Measurements from ENCODE around the gene MYO10. TPM values are rescaled to one million over a fixed set of nuclear protein-coding genes. Genes with fewer than 3 reads are reported as not detected.
A peak's percentile ranks its signal among the peaks of the same experiment; 100 is the strongest.
"Not testable (repeated sequence)": the region's sequence is repeated elsewhere in the genome, so short reads cannot be mapped to it uniquely, and the experiment has no call there.

MYO10 gene
- total RNA-seq, 8 experiments from 2014 or later = 0.41 to 57.0 (median 21.4) TPM

DNA sequence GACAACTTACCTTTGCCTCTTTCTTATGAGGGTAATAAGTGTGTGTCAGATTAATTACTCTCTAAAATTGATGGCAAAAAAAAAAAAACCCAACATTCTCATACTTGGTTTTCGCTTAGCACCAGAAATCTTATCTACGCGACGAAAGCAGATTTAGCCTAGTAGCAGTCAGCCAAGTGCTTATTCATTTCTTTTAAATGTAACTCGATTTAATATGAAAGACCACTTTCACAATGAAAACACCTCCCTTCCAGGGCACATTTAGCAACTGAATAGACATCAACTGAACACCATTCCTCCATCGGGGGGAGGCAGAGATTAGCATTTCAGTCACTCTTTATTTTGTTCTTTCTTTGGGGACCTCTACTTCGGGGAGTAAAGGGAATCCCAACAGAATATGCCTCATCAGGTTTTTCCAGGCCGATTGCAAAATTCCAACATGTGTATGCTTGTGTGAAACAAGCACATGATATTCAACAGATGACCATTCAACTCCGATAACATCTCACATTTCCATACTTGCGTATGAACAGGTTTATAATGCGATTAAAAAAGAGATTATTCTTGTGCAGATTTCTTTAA, 195.2 kb downstream of the MYO10 start:
- peak overlapping the region; percentile 27 to 49 (median 35) for H3K4me3 ChIP-seq

DNA sequence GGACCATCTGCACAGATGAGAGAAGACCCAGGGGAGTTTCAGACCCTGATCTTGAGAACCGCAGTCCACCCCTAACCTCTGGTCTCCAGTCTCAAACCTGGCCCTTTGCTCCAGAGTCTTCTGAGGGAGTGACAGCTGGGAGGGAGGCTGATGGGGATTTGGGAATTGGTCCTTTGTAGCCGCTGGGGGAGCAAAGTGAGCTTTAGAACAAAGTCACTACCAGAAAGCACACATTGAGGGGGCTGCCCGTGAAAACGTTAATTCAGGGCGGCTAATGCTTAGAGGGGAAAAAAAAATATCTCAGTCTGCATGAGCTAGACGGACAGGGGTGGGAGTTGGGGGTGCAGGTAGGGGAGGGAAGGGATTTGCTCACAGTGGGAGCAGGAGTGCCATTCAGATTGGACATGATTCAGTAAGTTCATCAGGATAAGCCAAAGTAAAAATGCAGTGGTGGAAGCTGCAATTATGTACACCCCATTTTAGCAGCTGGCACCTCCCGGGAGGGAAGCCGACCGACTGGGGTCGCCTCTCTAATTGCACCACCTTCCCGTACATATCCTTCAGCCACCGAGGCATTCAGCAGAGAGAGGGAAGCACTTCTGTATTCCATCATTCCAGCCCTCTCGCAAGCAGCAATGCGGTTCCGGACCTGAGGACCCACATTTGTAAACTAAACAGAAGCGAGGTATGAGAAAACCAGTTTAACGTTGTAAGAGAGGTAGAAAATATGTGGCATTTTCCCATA, 195.8 kb downstream of the MYO10 start:
- Histone ChIP-seq H3K4me1 (replicated peaks in 1 of 2) (peaks cover 22 to 46% of the 10 kb centered on the region in 2 donors), H3K27ac (peak overlapping the region; percentile 41 to 67), H3K4me3 (peak overlapping the region; percentile 27 to 49 (median 35))
- ATAC-seq (replicated peaks in 6 of 8) = peak in 2 of 8 experiments; percentile 13 to 18
- WGBS, 10 experiments = 0 to 92% (median 0%) methylated on average over 1 to 9 of the region's 17 CpGs; no CpG with 5 or more reads in 2 of the 10 experiments
- in situ Hi-C loops (cut with MboI; ENCODE audit: low pct_unique_long_range_greater_than_20kb in 2 of 9, low sequenced_read_pairs in 9 of 9, unreplicated experiment in 9 of 9) = no loop called here

More for the DNA sequence above, 195.2 kb downstream of the MYO10 start:
- Histone ChIP-seq H3K27ac (peak overlapping the region; percentile 41 to 67), H3K4me1 (replicated peaks in 1 of 2) (peaks cover 17 to 43% of the 10 kb centered on the region in 2 donors)
- ATAC-seq (replicated peaks in 6 of 8) = peak in 3 of 8 experiments; percentile 8 to 26 (median 23)
- WGBS, 10 experiments = 0 to 97% (median 3%) methylated on average over 3 to 11 of the region's 11 CpGs
- in situ Hi-C loops (cut with MboI; ENCODE audit: low pct_unique_long_range_greater_than_20kb in 2 of 9, low sequenced_read_pairs in 9 of 9, unreplicated experiment in 9 of 9) = no loop called here

DNA sequence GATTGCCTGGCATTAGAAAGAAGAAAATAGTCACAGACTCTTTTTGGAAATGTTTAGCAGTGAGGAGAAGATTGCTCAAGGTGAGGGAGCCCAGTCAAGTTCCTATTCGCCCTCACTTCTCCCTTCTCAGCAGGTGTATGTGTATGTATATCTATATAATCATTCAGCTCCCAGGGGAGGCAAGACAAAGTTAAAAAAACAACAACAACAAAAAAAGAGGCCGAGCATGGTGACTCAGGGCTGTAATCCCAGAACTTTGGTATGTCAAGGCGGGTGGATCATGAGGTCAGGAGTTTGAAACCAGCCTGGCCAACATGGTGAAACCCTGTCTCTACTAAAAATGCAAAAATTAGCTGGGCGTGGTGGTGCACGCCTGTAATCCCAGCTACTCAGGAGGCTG, 197.7 kb downstream of the MYO10 start:
- WGBS, 10 experiments = 0 to 100% (median 54%) methylated on average over 1 to 3 of the region's 5 CpGs; no CpG with 5 or more reads in 2 of the 10 experiments

DNA sequence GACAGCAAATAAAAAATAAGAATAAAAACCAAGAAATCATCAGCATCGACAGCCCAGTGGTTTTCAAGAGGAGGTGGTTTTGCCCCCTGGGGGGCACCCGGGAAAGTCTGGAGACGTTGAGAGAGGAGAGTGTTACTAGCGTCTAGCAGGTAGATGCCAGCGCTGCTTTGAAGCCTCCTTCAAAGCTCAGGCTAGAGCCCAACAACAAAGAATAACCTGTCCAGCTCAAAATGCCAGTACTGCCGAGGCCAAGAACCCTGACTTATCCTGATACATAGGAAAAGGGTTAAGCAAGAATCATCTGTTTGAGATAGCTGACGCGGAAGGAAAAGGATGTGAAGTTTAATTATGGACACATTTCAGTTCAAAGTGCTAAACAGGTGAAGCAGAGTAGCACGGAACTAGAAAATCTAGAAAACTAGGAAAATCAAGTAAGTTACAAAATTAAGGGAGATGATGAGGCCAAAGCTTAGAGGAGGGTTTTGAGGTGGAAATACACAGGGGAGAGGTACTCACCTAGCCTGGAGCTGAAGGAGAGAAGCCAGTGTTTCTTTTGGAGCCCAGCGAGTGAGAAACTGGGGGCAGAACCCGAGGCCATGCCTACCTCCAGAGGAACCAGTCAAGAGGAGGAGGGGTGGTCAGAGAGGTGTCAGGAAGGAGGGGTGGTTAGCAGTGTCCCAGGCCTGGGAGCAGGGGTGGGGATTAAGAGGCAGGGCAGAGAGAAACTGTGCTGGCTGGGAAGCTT, 198.3 kb downstream of the MYO10 start:
- Histone ChIP-seq H3K4me1 (replicated peaks in 1 of 2) (peaks cover 45 to 70% of the 10 kb centered on the region in 2 donors), H3K27ac (peak overlapping the region; percentile 91 to 96), H3K4me3 (peak overlapping the region; percentile 21 to 42 (median 25))
- 5 to 68% (median 12%) methylated on average over 4 to 10 of the region's 11 CpGs for WGBS, 10 experiments
- peak in 2 of 8 experiments; percentile 11 to 14 for ATAC-seq (replicated peaks in 6 of 8)
- in situ Hi-C loops (cut with MboI; ENCODE audit: low pct_unique_long_range_greater_than_20kb in 2 of 9, low sequenced_read_pairs in 9 of 9, unreplicated experiment in 9 of 9) = no loop called here

More for the DNA sequence above, 197.7 kb downstream of the MYO10 start:
- in situ Hi-C loops (cut with MboI; ENCODE audit: low pct_unique_long_range_greater_than_20kb in 2 of 9, low sequenced_read_pairs in 9 of 9, unreplicated experiment in 9 of 9); ATAC-seq (replicated peaks in 6 of 8): not testable (repeated sequence)
- H3K27ac ChIP-seq = peak overlapping the region; percentile 91 to 96
- H3K4me1 ChIP-seq (replicated peaks in 1 of 2) = peaks cover 41 to 64% of the 10 kb centered on the region in 2 donors
- H3K4me3 ChIP-seq = peak overlapping the region; percentile 21 to 42 (median 25)

DNA sequence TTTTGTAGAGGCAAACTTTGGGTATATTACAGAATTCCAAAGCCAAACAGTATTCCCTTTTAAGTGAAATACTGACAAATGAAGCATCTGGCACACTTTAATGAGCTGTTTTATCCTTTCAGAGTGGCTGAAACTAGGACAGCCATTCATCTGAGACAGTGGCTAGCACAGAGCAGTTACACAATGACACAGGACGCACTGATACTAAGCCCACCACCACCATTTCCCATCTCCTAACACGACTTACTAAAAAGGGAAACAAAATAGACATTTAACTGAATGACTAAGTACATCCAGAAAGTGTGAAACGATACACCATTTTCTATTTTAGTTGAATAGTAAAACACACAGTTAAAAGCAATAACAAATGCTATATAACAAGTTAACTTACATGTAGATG, 198.9 kb downstream of the MYO10 start:
- ATAC-seq (replicated peaks in 6 of 8) = no peak
- peak overlapping the region; percentile 21 to 42 (median 25) for H3K4me3 ChIP-seq
- H3K4me1 ChIP-seq (replicated peaks in 1 of 2) = peaks cover 45 to 72% of the 10 kb centered on the region in 2 donors
- in situ Hi-C loops (cut with MboI; ENCODE audit: low pct_unique_long_range_greater_than_20kb in 2 of 9, low sequenced_read_pairs in 9 of 9, unreplicated experiment in 9 of 9) = no loop called here
- 0 to 80% (median 11%) methylated on average over 1 to 3 of the region's 3 CpGs; no CpG with 5 or more reads in 2 of the 10 experiments for WGBS, 10 experiments
- peak overlapping the region; percentile 91 to 96 for H3K27ac ChIP-seq

DNA sequence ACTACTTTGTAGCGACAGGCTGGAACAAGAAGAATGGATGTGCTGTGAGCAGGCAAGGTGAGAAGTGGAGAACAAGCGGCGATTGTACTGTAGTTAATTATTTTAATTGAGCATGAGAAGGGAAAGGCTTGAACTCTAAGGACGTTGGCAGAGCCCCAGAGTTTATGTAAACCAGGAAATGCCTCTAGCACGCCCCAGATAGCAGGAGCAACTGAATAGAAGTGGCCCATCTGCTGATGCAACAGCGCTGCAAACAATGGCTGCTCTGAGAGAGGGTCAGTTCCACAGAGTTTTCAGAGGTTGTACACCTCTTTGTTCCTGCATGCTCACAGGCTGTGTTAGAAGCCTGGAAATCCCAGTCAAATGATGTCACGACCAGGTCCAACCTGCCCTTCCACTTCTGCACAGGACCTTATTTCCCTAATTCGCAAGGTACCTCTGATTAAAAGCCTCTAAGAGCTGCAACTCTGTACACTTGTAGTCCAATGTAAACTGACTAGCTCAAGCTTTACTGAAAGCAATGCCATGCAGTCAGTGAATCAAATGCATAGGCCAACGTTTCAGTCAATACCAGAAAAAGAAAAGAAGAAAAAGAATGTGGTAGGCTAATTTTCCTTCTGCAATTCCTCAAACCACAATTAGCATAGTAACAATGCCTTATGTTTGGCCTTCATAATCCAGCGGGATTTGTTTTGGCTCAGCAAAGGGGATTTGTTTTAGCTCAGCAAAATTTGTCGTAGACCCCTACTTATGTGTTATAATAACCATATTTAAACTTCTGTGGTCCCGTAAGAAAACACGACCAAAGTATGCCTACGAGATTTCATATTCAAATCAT, 199.7 kb downstream of the MYO10 start:
- Histone ChIP-seq H3K4me3 (peak overlapping the region; percentile 21 to 42 (median 25)), H3K27ac (peak overlapping the region; percentile 91 to 96), H3K4me1 (replicated peaks in 1 of 2) (peaks cover 52 to 70% of the 10 kb centered on the region in 2 donors)
- in situ Hi-C loops (cut with MboI; ENCODE audit: low pct_unique_long_range_greater_than_20kb in 2 of 9, low sequenced_read_pairs in 9 of 9, unreplicated experiment in 9 of 9) = no loop called here
- WGBS, 10 experiments = 0 to 59% (median 7%) methylated on average over 4 to 11 of the region's 14 CpGs
- peak in 5 of 8 experiments; percentile 64 to 85 (median 81) for ATAC-seq (replicated peaks in 6 of 8)

DNA sequence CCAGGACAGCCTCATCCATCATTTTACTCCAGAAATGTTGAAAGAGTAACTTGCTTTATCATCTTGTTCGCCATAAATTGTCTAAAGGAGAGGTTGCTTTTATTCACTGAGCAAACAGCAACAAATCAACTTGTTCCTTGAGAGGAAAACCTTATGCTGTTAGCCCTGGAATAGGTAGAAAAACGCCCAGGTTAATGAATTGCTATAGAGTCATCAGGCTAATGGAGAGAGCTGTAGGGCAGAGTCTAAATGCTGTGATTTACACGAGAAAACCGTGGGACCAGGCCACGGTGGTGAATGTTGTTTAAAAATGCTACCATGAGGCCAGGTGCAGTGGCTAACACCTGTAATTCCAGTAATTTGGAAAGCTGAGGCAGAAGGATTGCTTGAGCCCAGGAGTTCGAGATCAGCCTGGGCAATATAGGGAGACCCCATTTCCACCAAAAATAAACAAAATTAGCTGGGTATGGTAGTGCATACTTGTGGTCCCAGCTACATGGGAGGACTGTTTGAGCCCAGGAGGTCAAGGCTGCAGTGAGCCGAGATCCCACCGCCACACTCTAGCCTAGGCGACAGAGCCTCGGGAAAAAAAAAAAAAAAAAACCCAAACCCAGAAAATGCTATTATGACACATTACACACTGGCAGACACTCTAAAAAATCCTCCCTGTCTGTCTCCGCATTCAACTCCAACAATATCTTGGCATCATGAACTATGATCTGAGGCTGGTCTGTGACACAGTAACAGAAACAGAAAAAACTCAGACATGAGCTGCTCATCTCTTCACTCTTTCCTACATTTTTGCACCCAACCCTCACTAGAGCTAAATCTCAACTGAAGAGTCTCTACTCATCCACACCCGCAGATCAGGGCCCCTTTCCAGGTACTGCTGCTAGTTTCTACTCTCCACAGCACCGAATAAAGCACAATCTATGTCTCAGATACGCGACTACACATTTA, 200.7 kb downstream of the MYO10 start:
- in situ Hi-C loops (cut with MboI; ENCODE audit: low pct_unique_long_range_greater_than_20kb in 2 of 9, low sequenced_read_pairs in 9 of 9, unreplicated experiment in 9 of 9) = no loop called here
- WGBS, 10 experiments = 0 to 73% (median 37%) methylated on average over 1 to 12 of the region's 15 CpGs
- peak overlapping the region; percentile 91 to 96 for H3K27ac ChIP-seq
- peak in 5 of 8 experiments; percentile 3 to 18 (median 11) for ATAC-seq (replicated peaks in 6 of 8)
- H3K4me1 ChIP-seq (replicated peaks in 1 of 2) = peaks cover 52 to 68% of the 10 kb centered on the region in 2 donors
- H3K4me3 ChIP-seq = peak overlapping the region; percentile 4 to 42 (median 25)

DNA sequence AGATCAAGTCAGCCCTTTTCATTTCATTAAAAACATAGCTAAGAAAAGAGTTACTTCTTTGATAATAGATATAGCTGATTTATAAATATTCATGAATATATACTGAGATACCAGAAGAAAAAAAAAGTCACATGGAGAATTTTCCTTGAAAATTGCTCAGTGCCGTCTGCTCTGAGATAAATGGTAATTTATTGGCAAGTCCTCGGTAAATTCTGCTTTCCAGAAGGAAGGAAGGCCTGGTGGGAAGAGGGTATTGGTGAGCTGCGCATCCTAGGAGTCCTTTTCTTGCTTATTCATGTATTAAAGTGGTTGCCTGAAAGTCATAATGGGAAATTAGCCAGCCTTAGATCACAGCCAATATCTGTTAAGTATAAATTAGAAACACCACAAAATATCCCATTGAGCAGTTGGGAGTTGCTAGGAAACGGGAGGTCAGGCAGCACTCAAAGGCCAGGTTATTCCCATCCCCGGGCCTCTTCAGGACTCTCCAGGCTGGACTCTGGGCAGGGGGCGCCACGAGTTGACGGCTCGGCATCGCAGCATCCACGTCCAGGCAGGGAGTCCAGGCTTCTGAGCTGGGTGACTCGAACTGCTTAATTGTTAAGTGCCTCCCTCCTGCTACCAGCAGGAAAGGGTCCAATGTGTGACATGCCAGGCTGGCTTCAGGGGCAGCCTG, 202.6 kb downstream of the MYO10 start:
- Histone ChIP-seq H3K4me1 (replicated peaks in 1 of 2) (peaks cover 55 to 69% of the 10 kb centered on the region in 2 donors), H3K4me3 (peak overlapping the region in 2 of 5 donors; percentile 1 to 4), H3K27ac (peak overlapping the region; percentile 29 to 96)
- peak in 5 of 8 experiments; percentile 45 to 67 (median 60) for ATAC-seq (replicated peaks in 6 of 8)
- in situ Hi-C loops (cut with MboI; ENCODE audit: low pct_unique_long_range_greater_than_20kb in 2 of 9, low sequenced_read_pairs in 9 of 9, unreplicated experiment in 9 of 9) = no loop called here
- WGBS, 10 experiments = 0 to 71% (median 8%) methylated on average over 3 to 12 of the region's 12 CpGs; no CpG with 5 or more reads in 3 of the 10 experiments

DNA sequence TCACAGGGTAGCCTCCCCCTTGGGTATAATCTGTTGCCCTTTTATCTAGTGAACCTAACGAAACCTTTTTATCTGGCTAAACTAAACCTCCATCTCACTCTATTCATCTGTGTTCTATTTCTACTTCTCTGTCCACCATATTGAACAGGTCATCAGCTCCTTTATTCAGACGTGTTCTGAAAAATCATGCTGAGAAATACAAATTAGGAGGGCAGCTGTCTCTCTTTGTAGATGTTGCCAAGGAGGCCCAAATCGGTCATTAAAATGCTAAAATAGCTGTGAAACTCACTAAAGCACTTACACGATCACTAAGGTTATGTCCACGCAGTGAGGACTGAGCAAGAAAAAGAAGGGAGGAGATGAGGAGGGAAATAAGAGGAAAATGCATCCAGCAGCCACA, 203.7 kb downstream of the MYO10 start:
- WGBS, 10 experiments = 14 to 83% (median 30%) methylated on average over 1 to 5 of the region's 5 CpGs; no CpG with 5 or more reads in 1 of the 10 experiments
- no peak overlapping the region for H3K4me3 ChIP-seq
- in situ Hi-C loops (cut with MboI; ENCODE audit: low pct_unique_long_range_greater_than_20kb in 2 of 9, low sequenced_read_pairs in 9 of 9, unreplicated experiment in 9 of 9) = no loop called here
- peaks cover 57 to 70% of the 10 kb centered on the region in 2 donors for H3K4me1 ChIP-seq (replicated peaks in 1 of 2)
- no peak for ATAC-seq (replicated peaks in 6 of 8)
- peak overlapping the region; percentile 33 to 96 for H3K27ac ChIP-seq

DNA sequence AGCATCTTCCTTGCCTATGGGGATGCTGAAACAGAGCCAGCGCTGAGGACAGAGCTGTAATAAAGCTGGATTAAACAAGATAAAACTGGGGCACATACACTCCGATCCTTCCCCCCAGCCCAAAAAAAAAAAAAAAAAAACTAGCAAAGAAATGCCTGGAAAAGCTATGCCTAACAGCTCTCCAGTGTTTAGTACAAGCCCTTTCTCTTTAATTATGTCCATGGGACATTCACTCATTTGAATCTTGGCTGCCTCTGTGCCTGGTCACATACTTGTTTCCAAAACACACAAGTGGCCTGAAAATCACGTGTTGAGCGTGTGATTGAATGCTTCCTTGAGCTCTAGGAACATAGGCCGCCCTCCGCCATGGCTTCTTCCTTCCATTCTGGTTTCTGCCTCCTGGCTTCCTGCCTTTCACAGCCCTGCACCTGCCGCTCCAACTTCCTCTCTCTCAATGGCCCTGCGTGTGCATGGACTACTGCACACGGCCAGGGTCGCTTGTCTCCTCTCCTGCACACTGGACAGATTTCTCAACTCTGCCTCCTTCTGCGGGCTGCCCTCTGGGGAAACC, 208.2 kb downstream of the MYO10 start:
- peaks cover 30 to 37% of the 10 kb centered on the region in 2 donors for H3K4me1 ChIP-seq (replicated peaks in 1 of 2)
- no peak overlapping the region for H3K4me3 ChIP-seq
- 20 to 86% (median 43%) methylated on average over 1 to 10 of the region's 11 CpGs; no CpG with 5 or more reads in 1 of the 10 experiments for WGBS, 10 experiments

More for the DNA sequence above, 208.2 kb downstream of the MYO10 start:
- peak overlapping the region; percentile 66 to 77 for H3K27ac ChIP-seq
- peak in 5 of 8 experiments; percentile 78 to 87 (median 86) for ATAC-seq (replicated peaks in 6 of 8)
- in situ Hi-C loops (cut with MboI; ENCODE audit: low pct_unique_long_range_greater_than_20kb in 2 of 9, low sequenced_read_pairs in 9 of 9, unreplicated experiment in 9 of 9) = no loop called here

All from motor neuron (in vitro differentiated cells).